IMR-90 (cell line): ENCODE data around the gene DOCK1. TPM values are rescaled to one million over a fixed set of nuclear protein-coding genes. Genes with fewer than 3 reads are reported as not detected.

Source experiments
- ATAC-seq: fragments of 200-7000 bp; cut with Tn5 transposase; 2 replicates; pipeline ENCODE4 v1.9.1; 2020; ENCODE audit warnings: low read depth, mild to moderate bottlenecking, moderate library complexity
- BruUV-seq: library from RNA; stranded (reverse); fragments of 400-500 nt; replicated peaks from 2 replicates; lab custom pipeline; 2021; lab: Mats Ljungman, UMichigan
- CTCF ChIA-PET: fragments of 300-600 bp; formaldehyde crosslinking; extraction: SDS; loops from one replicate; lab custom pipeline; 2021; ENCODE audit warnings: antibody characterized with exemption; lab: Yijun Ruan, JAX
- POLR2A ChIA-PET: fragments of 300-600 bp; sonication (Branson Sonifier 250); formaldehyde crosslinking; loops from one replicate; lab custom pipeline; 2022; ENCODE audit warnings: antibody characterized with exemption; ENCODE audit not compliant: unreplicated experiment; lab: Charles Lee
- DNase-seq: peaks from one replicate; pipeline ENCODE4 v3.0.0; 2013
- H2AFZ ChIP-seq: replicated peaks from 2 replicates; pipeline ENCODE3; 2013; ENCODE audit warnings: low read length, mild to moderate bottlenecking; ENCODE audit not compliant: poor library complexity
- H2AK5ac ChIP-seq: 2 replicates; pipeline ENCODE4 v1.6.1; 2013; ENCODE audit warnings: low read depth, low read length, inconsistent platforms
- H2AK9ac ChIP-seq: replicated peaks from 2 replicates; pipeline ENCODE3; 2013; ENCODE audit warnings: mild to moderate bottlenecking, low read depth, low read length, moderate library complexity; ENCODE audit not compliant: poor library complexity
- H2BK120ac ChIP-seq: 2 replicates; pipeline ENCODE4 v1.6.1; 2013; ENCODE audit warnings: low read depth, low read length, inconsistent platforms
- H2BK15ac ChIP-seq: 3 replicates; pipeline ENCODE4 v1.6.1; 2013; ENCODE audit warnings: low read depth, low read length, inconsistent platforms
- H2BK20ac ChIP-seq: 2 replicates; pipeline ENCODE4 v1.6.1; 2013; ENCODE audit warnings: low read depth, mild to moderate bottlenecking, inconsistent platforms, low read length, moderate library complexity
- H2BK5ac ChIP-seq: 2 replicates; pipeline ENCODE4 v1.6.1; 2013; ENCODE audit warnings: mild to moderate bottlenecking, low read depth, low read length, inconsistent platforms; ENCODE audit not compliant: poor library complexity, severe bottlenecking
- H3K14ac ChIP-seq: replicated peaks from 2 replicates; pipeline ENCODE4 v1.6.1; 2013; ENCODE audit warnings: low read depth, low read length, inconsistent platforms
- H3K18ac ChIP-seq: 2 replicates; pipeline ENCODE4 v1.6.1; 2013; ENCODE audit warnings: low read depth, low read length, control low read depth
- H3K23ac ChIP-seq: 2 replicates; pipeline ENCODE4 v1.6.1; 2013; ENCODE audit warnings: low read depth, low read length, inconsistent platforms
- H3K27ac ChIP-seq: 2 replicates; pipeline ENCODE4 v1.5.1; 2013; ENCODE audit warnings: mild to moderate bottlenecking, control low read depth, low read length; ENCODE audit not compliant: insufficient read depth
- H3K27me3 ChIP-seq: 2 replicates; pipeline ENCODE4 v1.6.1; 2013; ENCODE audit warnings: low read length; ENCODE audit not compliant: control insufficient read depth, insufficient read depth
- H3K36me3 ChIP-seq: 2 replicates; pipeline ENCODE4 v1.6.1; 2013; ENCODE audit warnings: low read length, mixed read lengths; ENCODE audit not compliant: control insufficient read depth, insufficient read depth
- H3K4ac ChIP-seq: 2 replicates; pipeline ENCODE4 v1.6.1; 2013; ENCODE audit warnings: low read depth, low read length, inconsistent platforms
- H3K4me1 ChIP-seq: 2 replicates; pipeline ENCODE4 v1.6.1; 2013; ENCODE audit warnings: low read length, mixed read lengths; ENCODE audit not compliant: control insufficient read depth, insufficient read depth
- H3K4me2 ChIP-seq: 2 replicates; pipeline ENCODE4 v1.6.1; 2013; ENCODE audit warnings: low read depth, mild to moderate bottlenecking, control low read depth, low read length, moderate library complexity
- H3K4me3 ChIP-seq: 2 replicates; pipeline ENCODE4 v1.5.1; 2013; ENCODE audit warnings: low read depth, mild to moderate bottlenecking, control low read depth, low read length, moderate library complexity; ENCODE audit not compliant: insufficient read depth
- H3K56ac ChIP-seq: 2 replicates; pipeline ENCODE4 v1.6.1; 2013; ENCODE audit warnings: low read length, inconsistent platforms; ENCODE audit not compliant: insufficient read depth; ENCODE audit errors: extremely low read depth
- H3K79me1 ChIP-seq, 2 experiments: 2 replicates each; pipeline ENCODE4 v1.6.1; 2013; ENCODE audit warnings: low read length in 2 of 2, inconsistent platforms in 1 of 2, low read depth in 1 of 2
- H3K9ac ChIP-seq: 2 replicates; pipeline ENCODE4 v1.6.1; 2013; ENCODE audit warnings: low read depth, low read length, control low read depth
- H3K9me1 ChIP-seq: 2 replicates; pipeline ENCODE4 v1.6.1; 2013; ENCODE audit warnings: low read length, inconsistent platforms; ENCODE audit not compliant: insufficient read depth
- H3K9me3 ChIP-seq: 2 replicates; pipeline ENCODE4 v1.6.1; 2013; ENCODE audit warnings: low read length; ENCODE audit not compliant: control insufficient read depth, insufficient read depth
- H4K20me1 ChIP-seq: 2 replicates; pipeline ENCODE4 v1.6.1; 2013; ENCODE audit warnings: low read length, inconsistent platforms; ENCODE audit not compliant: insufficient read depth
- H4K5ac ChIP-seq: 2 replicates; pipeline ENCODE4 v1.6.1; 2013; ENCODE audit warnings: mild to moderate bottlenecking, low read depth, low read length, control low read depth
- H4K8ac ChIP-seq, 2 experiments: 2 replicates each; pipeline ENCODE4 v1.6.1; 2013; ENCODE audit warnings: low read depth in 2 of 2, low read length in 2 of 2, control low read depth in 1 of 2, inconsistent platforms in 1 of 2
- H4K91ac ChIP-seq: 2 replicates; pipeline ENCODE4 v1.6.1; 2013; ENCODE audit warnings: low read depth, low read length, inconsistent platforms; ENCODE audit not compliant: insufficient read depth
- BHLHE40 ChIP-seq: fragments of 150-350 bp; IDR thresholded peaks from 2 replicates; pipeline ENCODE4 v1.6.1; 2016; ENCODE audit warnings: mild to moderate bottlenecking, low read depth, low read length
- FOS ChIP-seq: fragments of 150-350 bp; IDR thresholded peaks from 2 replicates; pipeline ENCODE4 v1.6.1; 2016; ENCODE audit warnings: low read depth, low read length
- MXI1 ChIP-seq: IDR thresholded peaks from 2 replicates; pipeline ENCODE4 v1.6.1; 2012; ENCODE audit warnings: low read depth, mild to moderate bottlenecking, low read length, moderate library complexity, borderline replicate concordance
- NFE2L2 ChIP-seq: fragments of 150-350 bp; IDR thresholded peaks from 2 replicates; pipeline ENCODE4 v1.6.1; 2016; ENCODE audit warnings: low read depth, mild to moderate bottlenecking, low read length
- WGBS, 2 experiments: methylation state at CpG; one replicate each; pipeline versions ENCODE4 v1.1.5 to v1.1.7; 2013; ENCODE audit warnings: missing lambda C conversion rate in 2 of 2; ENCODE audit not compliant: insufficient read length in 1 of 2; ENCODE audit errors: extremely low coverage in 2 of 2; 5-methylcytosine and 5-hydroxymethylcytosine counted together
- dilution Hi-C: fragments of 300-500 bp; cut with HindIII; formaldehyde crosslinking; loops from one replicate; pipeline ENCODE4 v1.14.3; 2018; ENCODE audit warnings: low sequenced_read_pairs; ENCODE audit not compliant: unreplicated experiment
- in situ Hi-C: fragments of 300-500 bp; cut with MboI; formaldehyde crosslinking; loops from 3 replicates; pipeline ENCODE4 v1.14.3; 2019; ENCODE audit warnings: low sequenced_read_pairs, inconsistent platforms, mixed read lengths
- intact Hi-C: fragments of 100-400 bp; cut with micrococcal nuclease; formaldehyde crosslinking; loops from 2 replicates; pipeline ENCODE4 v1.10.0; 2022
- polyA plus RNA-seq, 3 experiments: library from polyadenylated mRNA; depleted of rRNA; stranded (reverse); fragments of >200 nt; gene quantifications; 2 replicates each; pipeline ENCODE4 v1.2.3, GENCODE V29; 2012; ENCODE audit warnings: low replicate concordance in 1 of 3
- total RNA-seq: library from RNA; depleted of rRNA; stranded (reverse); fragments of >200 nt; gene quantifications from 2 replicates; pipeline ENCODE4 v1.2.3, GENCODE V29; 2012

The DOCK1 gene
- total and polyA plus RNA-seq, 2 of the 4 experiments (the other 2 are of a cell fraction): 28.2 to 71.0 TPM

DNA sequence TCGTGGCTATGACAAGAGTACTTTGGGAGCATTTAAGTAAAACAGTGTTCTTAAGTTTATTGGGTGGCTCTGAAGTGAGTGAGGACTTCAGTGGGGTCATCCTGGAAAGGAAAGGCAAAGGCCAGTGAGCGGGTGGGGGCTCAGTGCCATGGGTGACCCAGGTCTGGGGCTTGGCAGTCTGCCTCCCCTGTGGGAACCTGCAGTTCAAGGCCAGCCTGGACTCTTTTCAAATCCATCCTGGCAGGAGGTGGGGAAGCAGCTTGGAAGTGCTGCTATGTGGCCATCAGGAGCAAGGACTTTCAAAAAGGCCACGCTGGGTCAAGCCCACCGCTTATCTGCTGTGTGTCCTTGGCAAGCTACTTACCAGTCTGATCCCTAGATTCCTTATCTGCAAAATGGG, 495.0 kb downstream of the DOCK1 start:
- Histone ChIP-seq H2BK20ac (no peak overlapping the region), H3K79me1 (no peaks in the 10 kb centered on the region; a peak in 1 of 4 replicates), H4K91ac (no peak overlapping the region), H2BK15ac (no peak overlapping the region), H2AK9ac (peak overlapping the region; percentile 9), H3K9me1 (peaks cover 25% of the 10 kb centered on the region), H3K4me2 (no peak overlapping the region), H3K27me3 (no peaks in the 10 kb centered on the region), H2AK5ac (no peak overlapping the region), H2BK5ac (no peak overlapping the region), H3K4me3 (no peak overlapping the region), H3K4ac (no peak overlapping the region), H3K23ac (no peak overlapping the region), H3K4me1 (peaks cover 13% of the 10 kb centered on the region), H3K27ac (no peak overlapping the region), H3K36me3 (peaks cover 13% of the 10 kb centered on the region; the same call in 1 of the 2 replicates), H4K20me1 (0 out of 2 replicates have a peak, but pooled peaks cover 6% of the 10 kb centered on the region), H3K14ac (no peak overlapping the region), H3K56ac (no peak overlapping the region), H4K8ac (no peak overlapping the region), H3K18ac (no peak overlapping the region), H2AFZ (no peak overlapping the region), H2BK120ac (no peak overlapping the region), H3K9ac (no peak overlapping the region), H4K5ac (no peak overlapping the region), H3K9me3 (no peaks in the 10 kb centered on the region)
- dilution Hi-C loops: no loop called here
- ChIA-PET CTCF (interaction anchor here (0.7 kb wide), 1 partner anchor 23 kb away, joined by 3 read pairs; no protein-coding TSS in a partner anchor), POLR2A (no interaction called here)
- intact Hi-C loops: loop anchor here (10.0 kb wide), 1 partner anchor 495 kb away; the partner anchor contains the start of gene DOCK1
- DNase-seq: no peak
- TF ChIP-seq FOS (no peak), MXI1 (no peak), NFE2L2 (no peak), BHLHE40 (no peak)
- BruUV-seq: no TSS peak
- in situ Hi-C loops: no loop called here
- WGBS, 2 experiments: no CpG with 5 or more reads among the region's 4 CpGs
- no peak for ATAC-seq
